ENCODE measurements around the gene MED13L.

DNA sequence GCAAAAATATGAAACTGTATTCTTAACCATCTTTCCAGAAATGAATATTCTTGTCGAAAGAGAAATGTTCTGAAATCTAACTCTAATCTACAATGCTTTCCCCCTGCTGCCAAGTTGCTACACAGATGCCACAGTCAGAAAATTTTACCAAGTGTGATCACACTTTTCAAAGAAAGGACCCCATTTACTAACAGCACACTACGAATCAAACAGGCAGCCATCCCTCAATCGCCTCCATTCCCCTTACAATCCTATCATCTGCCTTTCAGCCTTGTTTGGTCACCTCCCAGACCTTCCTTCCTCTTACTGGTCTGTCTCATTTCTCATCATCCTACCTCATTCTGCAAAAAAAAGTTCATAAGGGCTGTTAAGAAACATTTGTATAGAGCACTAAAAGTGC is 190.1 kb downstream of the MED13L start:
- TF ChIP-seq, protein P1, sequence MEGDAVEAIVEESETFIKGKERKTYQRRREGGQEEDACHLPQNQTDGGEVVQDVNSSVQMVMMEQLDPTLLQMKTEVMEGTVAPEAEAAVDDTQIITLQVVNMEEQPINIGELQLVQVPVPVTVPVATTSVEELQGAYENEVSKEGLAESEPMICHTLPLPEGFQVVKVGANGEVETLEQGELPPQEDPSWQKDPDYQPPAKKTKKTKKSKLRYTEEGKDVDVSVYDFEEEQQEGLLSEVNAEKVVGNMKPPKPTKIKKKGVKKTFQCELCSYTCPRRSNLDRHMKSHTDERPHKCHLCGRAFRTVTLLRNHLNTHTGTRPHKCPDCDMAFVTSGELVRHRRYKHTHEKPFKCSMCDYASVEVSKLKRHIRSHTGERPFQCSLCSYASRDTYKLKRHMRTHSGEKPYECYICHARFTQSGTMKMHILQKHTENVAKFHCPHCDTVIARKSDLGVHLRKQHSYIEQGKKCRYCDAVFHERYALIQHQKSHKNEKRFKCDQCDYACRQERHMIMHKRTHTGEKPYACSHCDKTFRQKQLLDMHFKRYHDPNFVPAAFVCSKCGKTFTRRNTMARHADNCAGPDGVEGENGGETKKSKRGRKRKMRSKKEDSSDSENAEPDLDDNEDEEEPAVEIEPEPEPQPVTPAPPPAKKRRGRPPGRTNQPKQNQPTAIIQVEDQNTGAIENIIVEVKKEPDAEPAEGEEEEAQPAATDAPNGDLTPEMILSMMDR (IDR thresholded peaks at IDR 0.05; ENCODE audit: borderline replicate concordance, extremely low read depth, low read length, poor library complexity, severe bottlenecking) = no peak
- TF ChIP-seq EZH2 (IDR thresholded peaks at IDR 0.05; ENCODE audit: borderline replicate concordance, low read depth, low read length, severe bottlenecking) = no peak

Measured in DND-41 (cell line).